Suppressor macrophage treated with lipopolysaccharide for 1 hour (primary cell): ENCODE data around the gene EPS8.

Experiments
- DNase-seq, 3 donors: peaks; one replicate each; pipeline ENCODE4 v3.0.0-alpha.2; 2020 to 2022

Gene EPS8

DNA sequence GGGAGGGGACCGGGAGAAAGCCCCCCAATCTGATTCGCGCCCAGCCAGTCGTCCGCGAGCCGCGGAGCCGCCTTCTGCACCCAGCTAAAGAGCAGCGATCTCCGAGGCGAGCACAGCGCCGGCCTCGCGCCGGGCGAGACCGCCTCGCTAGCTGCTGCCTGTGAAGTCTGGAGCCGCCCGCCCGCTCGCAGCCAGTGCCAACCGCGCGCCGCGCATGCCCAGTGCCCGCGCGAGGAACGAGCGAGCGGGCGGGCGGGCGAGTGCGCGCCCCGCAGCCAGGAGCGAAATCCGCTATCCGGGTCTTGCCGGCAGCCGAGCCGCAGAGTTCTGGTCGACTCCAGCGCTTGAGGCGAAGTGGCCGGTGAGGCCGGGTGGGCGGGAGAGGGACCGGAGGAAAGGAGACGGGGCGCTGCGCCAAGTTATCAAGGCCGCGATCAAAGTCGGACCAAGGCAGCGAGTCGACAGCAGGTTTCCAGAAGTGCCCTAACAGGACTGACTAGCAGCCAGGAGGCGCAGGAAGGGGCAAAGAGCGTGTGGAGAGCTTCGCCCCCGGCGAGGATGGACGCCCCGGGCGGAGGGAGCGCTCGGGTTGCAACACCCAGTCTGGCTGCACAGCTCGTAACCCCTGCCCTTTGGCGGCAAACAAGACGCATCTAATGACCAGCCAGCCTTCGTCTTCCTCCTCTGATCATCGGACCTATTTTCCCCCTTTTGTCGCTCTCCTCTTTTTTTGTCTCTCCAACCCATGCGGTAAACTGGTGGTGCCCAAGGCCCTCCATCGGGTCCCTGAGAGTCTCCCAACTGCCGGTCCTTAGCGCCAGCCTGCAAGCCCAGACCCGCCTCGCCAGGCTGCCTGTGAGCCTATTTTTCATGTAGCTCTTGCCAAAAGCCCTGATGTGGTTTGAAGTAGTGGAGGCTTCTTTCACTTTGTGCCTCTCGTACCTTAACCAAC is at the start of gene EPS8:
Gene EPS8 (minus strand): TSS at position 169 of the 952 bp plus-strand sequence. CDS start 106,437 bp downstream, outside the sequence.
- peak; percentile 94 to 98 (median 97) for DNase-seq

DNA sequence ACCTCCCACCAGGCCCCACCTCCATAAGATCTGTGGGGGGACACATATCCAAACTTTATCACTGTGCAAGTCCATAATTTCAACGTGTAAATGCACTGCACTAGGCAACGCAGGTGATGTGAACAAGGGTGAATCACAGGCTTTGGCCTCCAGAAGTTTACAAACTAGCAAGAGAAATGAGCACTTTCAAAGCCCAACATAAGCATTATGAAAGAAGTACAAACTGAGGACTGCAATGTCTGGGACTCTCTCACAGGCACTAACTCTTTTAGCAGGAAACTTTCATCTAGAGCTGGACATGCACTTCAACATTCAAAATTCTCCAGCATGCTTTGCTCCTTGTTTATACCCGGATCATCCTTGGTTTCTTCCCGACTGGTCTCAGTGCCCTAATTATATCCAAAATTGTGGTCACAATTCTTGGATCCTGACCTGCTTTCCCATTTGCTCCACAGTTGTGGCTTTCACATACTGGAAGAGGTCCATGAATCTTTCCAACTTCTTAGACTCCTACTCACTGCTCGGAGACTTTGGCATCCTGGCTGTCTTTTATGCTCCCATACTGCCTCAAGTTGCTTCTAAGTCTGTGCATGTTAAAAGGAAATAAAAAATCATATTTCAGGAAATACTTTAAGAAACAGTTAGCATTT is 48.1 kb upstream of the EPS8 start:
- no peak for DNase-seq

DNA sequence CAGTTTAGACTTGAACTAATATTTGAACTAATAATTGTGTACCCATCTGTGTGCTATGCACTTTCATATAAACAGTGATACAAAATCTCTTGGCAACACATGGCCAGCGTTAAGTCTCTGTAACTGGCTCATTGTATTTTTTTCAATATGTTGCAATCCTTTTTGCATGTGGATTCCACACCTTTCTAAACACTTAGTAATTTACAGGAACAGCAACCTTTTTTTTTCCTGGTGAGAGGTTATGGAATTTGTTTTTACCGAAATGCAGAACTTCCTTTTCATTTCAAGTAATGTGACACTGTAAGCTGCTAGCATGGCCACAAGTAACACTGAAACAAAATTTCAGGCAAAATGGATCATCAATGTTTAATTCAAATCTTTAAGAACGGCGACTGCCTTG is 45.4 kb upstream of the EPS8 start:
- no peak for DNase-seq

DNA sequence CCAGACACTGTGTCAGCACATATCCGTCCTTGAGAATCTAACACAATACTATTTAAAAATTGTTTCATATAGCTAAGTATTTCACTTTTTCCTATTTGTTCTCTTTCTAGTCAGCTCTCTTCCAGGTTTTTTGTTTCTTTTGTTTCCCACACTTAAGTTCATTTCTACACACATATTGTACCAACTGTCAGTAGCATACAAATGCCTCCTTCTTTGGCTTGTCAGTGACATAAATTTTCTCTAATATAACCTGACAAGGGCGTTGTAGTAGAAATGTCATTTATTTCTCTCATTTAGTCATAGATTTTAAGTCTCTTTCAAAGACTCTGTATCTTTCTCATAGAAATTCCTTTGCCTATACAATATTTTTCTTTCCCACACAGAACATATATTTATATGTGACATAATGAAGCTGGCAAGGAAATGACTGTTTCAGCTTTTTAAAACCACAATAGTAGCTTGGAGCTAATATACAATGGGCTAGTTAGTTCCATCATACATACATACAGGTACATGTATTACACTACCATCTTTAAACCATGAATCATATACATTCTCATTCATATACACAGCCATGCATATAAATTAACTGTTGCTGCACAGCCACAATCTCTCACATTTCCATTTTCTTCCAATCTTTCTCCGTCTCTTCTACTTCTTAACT is 42.3 kb upstream of the EPS8 start:
- DNase-seq: no peak

DNA sequence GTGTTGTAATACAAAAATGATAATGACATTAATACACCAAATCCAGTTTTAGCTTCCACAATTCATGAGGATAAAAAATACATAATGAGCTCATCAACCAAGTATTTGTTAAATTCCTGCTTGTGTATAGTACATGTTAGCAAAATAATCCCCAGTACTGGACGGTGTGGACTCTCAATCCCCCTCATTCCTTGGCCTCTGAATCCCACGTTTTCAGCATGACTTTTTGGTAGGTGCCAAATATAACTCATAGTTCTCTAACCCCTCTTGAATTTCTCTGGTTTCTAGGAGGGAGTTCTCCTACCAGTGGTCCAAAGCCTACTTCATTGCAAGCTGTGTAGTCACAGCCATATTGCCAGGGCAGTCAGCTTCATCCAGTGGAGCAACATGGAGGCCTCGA is 41.4 kb upstream of the EPS8 start:
- no peak for DNase-seq

DNA sequence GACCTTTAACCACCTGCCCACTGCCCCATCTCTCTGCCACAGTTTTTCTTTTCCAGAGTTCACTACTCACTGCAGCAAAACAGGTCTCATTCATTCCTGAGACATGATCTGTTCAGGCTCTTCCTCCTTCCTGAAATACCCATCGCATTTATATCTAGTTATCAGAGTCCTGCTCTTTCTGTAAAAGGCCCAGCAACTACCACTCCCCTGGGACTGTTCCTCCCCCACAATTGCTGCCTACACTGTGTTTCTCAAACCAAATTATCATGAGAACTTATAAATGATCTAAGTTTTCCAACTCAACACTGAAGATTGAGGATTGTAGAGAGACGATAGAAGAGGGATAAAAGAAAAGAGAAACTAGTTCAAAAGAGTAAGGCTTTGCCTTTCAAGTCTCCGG is 40.8 kb upstream of the EPS8 start:
- no peak for DNase-seq

DNA sequence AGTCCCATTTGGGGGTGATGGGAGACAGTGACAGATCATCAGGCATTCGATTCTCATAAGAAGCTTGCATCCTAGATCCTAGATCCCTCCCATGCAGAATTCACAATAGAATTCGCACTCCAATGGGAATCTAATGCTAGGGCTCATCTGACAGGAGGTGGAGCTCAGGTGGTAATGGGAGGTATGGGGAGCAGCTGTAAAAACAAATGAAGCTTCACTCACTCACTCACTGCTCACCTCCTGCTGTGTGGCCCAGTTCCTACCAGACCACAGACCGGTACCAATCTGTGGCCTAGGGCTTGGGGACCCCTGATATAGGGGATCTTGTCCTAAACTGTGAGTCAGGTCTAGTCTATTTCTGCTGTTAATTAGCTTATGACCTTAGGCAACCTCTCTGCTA is 40.1 kb upstream of the EPS8 start:
- no peak for DNase-seq

DNA sequence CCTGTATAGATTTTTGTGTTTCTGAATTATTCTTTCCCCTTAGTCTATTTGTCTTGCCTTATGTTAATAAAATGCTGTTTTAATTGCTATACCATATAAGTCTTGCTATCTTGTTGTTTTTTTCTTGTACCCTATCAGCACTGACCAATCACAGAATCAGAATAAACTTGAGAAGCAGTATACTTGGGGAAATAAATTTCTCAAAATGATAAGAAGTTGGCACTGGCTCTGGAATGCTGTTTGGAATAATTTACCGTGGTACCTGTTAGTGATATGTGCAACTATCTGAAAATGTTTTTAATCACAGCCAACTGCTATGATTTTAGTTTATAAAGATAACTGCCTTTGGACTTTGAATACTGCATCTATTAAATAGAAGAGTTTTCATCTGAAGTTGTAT is 37.9 kb upstream of the EPS8 start:
- DNase-seq: no peak

DNA sequence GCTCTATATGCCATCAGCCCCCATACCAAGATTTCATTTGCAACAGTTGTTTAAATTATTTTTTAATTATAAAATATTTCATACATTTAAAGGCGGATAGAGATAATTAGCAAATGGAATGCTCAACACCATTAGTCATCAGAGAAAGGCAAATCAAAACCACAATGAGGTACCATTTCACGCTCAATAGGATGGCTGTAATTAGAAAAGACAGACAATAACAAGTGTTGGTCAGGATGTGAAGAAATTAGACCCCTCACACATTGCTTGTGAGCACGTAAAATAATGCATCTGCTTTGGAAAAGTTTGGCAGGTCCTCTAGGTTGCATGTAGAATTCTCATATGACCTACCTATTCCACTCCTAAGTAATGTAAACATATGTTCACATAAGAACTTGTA is 35.3 kb upstream of the EPS8 start:
- DNase-seq: no peak

DNA sequence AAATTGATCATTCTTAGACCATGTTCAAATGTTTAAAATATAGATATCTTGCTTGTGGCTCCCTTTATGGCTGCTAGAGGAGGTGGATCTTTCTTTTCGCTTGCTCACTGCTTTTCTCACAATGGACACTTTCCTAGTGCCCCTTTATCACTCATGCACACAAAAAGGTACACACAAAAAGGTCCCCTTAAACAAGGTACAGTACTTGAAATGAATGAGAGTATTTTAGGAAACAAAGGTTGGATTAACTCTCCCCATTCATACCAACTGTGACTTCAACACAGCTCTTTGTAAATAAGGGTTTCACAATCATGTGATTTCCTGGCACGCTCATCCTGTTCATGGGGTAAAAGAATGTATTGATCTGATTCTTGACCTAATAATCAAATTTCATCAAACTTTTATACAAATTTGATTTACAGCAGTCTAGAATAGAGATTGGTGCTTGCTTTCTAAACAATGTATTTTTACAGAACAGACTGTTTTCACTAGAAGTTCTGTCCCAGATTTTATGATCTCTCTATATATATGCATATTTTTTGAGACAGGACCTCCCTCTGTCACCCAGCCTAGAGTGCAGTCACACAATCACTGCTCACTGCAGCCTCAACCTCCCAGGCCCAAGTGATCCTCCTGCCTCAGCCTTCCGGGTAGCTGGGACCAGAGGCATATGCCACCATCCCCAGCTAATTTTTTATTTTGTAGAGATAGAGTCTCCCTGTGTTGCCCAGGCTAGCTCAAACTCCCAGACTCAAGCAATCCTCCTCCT is 34.4 kb upstream of the EPS8 start:
- DNase-seq: no peak

DNA sequence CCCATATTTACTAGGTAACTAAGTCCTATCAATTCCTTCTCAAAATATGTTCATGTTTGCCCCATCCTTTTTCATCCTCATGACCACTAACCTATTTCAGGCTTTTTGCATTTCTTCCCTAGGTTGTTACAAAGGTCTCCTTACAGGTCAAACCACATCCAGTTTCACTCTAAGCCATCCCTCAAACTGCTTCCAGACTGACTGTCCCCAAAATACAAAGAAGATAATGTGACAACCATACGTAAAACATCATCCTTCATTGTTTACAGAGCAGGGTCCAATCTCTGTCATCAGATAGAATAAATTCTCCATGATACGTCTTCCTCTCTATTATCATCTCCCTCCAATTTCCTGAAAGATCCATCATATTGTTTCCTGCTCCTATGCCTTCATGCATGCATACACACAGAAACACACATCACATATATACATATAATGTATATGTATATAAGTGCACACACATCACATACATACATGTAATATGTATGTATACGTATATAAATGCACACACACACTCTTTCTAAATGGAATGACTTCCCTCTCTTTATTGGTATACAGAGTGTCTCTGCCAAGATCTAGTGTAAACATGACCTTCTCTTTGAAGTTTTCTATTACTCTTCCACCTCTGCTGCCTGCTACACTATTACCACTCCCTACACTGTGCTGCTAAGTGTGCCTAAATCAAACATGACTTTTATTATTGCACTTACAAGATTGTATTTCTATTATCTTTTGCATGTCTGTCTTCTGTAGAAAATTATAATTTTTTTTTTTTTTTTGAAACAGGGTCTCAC is 30.7 kb upstream of the EPS8 start:
- DNase-seq: no peak

DNA sequence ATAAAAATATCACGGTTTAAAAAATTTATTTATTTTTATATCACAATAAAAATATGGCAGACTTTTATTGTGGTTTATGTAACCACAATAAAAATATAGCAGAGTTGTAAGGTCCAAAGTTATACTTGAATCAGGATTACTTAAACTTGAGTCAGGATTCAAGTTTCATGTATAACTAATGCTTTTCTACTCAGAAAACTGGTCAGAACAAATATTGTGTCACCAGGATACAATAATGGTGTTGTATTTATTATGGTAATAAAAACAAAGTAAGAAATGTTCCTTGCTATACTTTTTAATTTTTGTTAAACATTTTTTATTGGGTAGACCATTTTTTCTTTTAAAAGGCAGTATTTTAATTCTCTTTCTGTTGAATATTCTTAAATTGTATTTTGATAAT is 29.2 kb upstream of the EPS8 start:
- no peak for DNase-seq

DNA sequence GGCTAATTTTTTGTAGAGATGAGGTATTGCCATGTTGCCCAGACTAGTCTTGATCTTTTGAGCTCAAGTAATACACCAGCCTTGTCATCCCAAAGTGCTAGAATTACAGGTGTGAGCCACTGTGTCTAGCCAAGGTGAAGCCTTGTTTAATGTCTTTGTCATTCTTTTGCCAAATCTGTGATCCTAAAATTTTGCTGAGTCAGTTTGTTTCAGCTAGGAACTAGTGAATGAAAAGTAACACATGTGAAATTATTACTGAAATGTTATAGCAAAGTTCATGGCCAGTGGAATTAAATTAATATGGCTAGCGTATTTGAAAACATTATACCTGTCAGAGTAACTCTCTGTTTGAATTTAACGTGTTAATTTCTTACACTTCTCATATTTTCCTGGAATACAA is 26.5 kb upstream of the EPS8 start:
- no peak for DNase-seq

DNA sequence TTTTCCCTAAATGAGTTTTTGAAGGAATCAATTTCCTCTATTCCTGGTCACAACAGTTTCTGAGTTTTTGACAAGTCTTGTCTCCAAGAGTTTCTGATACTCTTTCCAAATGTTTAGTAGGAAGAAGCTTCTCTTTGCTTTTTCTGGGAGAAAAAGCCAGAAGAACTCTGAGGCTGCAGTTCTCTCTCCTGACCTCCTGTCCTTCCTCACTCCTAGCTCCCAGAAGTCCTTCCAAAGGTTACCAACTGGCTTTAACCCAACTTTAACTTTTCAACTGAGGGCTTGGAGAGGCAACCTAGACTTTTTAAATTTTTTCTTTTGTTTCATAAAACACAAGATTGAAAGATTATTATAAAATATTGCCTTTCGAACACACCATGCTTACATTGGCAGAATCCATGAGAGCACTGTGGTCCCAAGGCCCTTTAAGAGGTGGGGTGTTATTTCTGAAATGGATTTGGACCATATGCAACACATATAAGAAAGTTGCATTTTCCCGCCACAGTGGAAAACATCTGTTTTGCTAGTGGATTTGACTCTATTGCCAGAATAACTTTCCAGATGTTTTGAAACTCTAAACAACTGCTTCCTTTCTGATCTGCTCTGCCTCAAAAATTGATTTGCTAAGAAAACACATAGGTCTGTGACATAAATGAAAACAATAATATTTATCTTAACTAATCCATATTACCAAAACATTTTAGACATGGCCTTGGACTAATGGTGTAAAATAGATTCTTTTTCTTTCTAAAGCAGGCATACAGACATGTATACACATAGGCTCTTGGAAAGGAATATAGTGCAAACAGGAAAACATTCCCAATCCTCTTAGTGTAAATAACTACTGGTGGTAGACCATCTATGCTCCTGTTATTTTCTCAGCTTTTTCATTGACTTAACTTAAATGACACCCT is 22.3 kb upstream of the EPS8 start:
- no peak for DNase-seq

DNA sequence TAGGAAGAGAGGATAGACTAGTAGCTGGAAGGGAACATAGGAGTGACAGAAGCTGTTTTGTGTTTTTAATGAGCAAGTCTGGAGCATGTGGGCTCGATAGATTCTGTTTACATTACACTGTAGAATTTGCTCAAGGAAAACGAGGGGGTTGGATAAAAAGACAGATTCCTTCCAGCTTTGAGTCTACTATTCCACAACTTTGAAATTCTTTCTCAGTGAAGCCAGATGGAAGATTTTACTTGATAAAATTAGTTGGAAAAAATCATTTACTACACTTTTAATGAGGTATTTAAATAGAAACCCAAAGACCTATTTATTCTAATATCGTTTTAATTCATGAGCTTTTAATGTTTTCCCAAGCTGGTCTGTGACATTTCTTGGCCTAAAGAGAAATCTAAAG is 19.5 kb upstream of the EPS8 start:
- no peak for DNase-seq

DNA sequence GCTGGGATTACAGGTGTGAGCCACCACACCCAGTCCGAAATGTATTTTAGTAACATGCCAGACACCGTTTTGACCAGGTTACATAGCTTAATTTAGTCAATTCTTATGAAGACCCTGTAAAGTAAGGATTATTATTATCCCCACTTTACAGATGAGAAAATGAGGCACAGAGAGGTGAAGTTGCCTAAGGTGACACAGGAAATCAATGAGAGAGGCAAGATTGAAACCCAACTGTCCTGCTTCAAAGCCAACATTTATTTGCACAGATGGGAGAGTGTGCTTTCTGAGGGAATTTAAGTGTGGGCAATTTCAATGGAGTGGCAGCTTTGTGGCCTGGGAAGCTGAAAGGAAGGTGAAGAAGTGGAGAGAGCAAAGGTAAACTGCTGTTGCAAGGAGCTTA is 19.1 kb upstream of the EPS8 start:
- DNase-seq: no peak

DNA sequence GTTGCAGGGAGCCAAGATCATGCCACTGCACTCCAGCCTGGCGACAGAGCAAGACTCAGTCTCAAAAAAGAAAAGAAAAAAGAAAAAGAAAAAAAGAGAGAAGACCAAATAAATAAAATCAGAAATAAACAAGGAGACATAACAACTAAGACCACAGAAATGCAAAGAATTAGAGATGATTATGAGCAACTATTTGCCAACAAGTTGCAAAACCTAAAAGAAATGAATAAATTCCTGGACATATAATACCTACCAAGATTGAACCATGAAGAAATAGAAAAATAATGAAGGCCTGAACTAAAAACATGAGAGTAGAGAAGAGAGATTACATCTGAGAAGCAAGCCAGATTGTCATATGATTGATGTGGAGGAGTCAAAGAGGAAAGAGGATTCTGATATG is 17.6 kb upstream of the EPS8 start:
- no peak for DNase-seq

DNA sequence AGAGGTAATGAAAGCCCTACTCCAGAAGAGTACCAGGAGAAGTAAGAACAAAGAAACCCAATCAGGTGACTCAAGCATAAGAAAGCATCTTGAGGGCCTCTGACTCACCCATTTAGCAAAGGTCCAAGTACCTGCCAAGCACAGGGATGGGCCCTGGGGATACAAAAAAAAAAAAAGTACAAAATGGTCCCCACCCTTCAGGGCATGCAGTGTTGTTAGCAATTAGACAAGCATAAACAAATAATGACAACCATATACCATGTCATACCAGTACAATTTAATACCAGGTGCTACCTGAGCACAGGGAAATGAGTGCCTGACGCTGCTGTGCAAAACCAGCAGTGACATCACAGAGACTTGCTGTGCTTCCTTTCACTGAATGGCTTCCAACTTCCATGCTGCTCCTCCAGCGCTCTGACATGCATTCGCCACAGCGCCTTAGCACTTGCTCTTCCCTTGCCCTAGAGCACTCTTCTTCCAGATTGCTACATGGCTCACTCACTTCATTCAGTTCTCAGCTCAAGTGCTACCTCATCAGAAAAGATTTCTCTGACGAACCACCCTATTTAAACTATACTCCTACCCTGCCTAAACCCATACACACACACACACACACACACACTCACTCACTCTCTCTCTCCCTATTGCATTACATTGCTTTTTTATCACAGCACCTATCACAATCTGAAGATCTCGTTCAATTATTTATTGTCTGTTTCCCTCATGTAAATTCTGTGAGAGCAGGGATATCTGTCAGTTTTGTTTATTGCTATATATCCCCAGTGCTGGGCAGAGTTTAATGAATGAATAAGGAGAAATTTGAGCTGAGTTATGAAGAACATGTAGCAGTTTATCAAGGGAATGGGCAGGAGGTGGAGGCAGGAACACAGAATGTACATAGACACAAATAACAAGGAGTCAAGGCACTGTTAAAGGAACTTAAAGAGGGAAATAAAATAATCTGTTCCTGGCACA is 12.9 kb upstream of the EPS8 start:
- no peak for DNase-seq

DNA sequence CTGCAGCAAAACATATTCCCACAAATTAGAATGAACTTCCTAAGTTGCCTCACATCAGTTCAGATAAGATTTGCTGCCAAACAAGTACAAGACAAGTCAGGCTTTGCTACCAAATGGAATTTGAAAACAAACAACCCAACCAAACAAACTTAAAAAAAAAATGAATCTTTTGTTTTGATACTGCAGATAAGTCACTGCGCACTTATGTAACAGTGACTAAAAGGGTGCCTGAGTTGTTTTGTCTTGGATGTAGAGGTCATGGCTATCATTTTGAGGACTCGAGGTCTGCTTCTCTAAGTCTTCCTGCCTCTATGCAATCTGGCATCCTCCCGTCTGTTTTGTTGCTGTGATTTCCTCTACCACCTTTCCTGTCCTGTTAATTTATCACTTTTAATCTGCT is 11.1 kb upstream of the EPS8 start:
- DNase-seq: no peak

DNA sequence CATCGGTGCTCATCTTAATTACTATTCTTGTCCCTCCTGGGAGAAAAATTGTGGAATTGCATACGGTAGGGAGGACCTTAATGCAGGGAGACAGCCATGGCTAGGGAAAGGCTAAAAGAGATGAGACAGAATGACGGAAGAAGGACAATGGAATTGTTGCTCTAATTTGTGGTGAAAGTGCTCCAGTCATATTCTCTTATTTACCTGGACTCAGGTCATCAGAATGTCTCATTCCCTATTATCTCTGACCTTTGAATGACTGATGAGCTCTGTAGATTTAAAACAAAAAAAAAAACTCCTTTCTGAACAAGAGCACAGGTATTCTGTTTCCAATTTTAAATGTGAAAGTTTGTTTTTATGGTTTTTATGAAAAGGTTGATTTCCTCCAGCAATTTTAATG is 8.6 kb upstream of the EPS8 start:
- peak in 1 of 3 donors; percentile 1 for DNase-seq
